Occipital lobe (tissue), 2 donors: ENCODE measurements around the gene STAC2. TPM values are rescaled to one million over a fixed set of nuclear protein-coding genes. Genes with fewer than 3 reads are reported as not detected.

ENCODE experiments used
- DNase-seq: peaks from one replicate; lab custom pipeline; 2025; lab: John Stamatoyannopoulos, UW
- total RNA-seq: library from RNA; depleted of rRNA; stranded (reverse); fragments of >200 nt; gene quantifications from one replicate; pipeline ENCODE4 v1.2.3, GENCODE V29; 2014

The STAC2 gene
- total RNA-seq, 1 donor from 2014 or later = 0.31 TPM

DNA sequence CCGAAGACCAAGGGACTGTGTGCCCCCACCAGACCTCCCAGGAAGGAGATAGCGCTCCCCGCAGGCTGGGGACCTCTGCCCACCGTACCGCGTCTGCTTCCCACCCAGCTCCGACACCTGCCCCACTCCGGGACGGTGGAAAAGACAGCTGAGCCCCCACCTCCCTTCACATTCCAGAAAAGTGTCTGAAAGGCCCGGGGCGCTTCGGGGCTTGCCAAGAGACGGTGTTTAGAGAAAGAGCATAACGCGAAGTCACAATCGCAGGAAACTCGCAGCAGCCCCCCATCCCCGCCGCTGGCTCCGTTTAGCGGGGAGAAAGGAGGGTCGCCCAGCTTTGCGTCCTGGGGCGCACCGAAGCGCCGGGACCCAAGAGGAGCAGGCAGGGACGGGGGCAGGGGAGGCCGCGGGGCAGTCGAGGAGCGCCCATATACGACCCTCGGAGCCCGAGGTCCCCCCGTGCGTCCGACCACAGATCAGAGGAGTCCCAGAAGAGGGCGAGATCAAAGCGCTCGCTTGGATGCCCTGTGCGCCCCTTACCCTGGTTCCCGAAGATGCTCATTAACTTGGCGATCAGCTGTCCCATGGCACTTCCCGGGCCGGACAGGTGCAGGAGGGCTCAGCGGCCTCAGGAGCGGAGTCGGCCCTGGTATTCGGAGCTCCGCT is 60.4 kb downstream of the STAC2 start:
- no peak for DNase-seq

DNA sequence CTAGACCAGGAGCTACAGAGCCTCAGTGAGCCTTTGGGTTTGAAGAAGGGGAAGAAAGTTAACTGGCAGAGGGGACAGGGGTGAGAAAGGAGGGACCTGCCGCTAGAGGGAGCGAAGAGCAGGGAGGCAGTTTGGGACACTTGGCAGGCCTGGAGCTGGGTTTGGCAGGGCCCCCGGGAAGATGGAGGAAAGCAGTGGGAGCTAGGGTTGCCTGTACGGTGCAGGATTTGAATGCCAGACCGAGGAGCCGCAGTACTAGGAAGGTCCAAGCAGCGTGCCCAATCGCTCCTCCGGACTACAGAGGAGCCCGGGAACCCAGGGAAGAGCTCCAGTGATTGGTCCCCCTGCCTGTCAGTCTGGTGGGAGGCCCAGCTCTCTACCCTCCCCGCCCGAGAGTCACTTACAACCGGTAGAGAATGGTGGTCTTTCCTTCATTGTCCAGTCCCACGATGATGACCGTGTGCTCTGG is 61.0 kb downstream of the STAC2 start:
- peak; percentile 56 for DNase-seq

DNA sequence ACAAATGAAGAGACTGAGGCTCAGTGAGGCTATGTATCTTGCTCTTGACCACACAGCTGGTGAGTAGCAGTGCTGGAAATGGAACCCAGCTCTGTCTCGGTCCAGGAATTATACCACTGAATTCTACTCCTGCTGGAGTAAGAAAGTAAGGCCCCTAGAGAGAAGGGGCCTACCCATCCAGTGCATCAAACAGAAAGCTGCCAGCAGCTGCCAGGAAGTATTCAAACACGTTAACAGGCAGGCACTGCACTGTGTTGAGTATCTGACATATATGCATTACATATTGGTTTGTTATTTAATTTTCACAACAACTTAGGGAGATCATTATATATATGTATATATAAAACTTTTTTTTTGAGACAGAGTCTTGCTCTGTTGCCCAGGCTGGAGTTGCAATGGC is 63.8 kb downstream of the STAC2 start:
- no peak for DNase-seq

Other genes starting within 250 kb of the STAC2 start
- gene PLXDC1, start 74.3 kb downstream of the STAC2 start, total RNA-seq = 9.4 TPM
- gene ARL5C, start 59.8 kb downstream of the STAC2 start, total RNA-seq = not detected
- gene CACNB1, start 28.3 kb downstream of the STAC2 start, total RNA-seq = 20.6 TPM
- 958 TPM for gene RPL19, start 25.7 kb downstream of the STAC2 start, total RNA-seq
- 22.9 TPM for gene FBXL20, start 175.7 kb upstream of the STAC2 start, total RNA-seq
- gene MED1, start 225.3 kb upstream of the STAC2 start, total RNA-seq = 30.7 TPM
- gene CDK12, start 235.5 kb upstream of the STAC2 start, total RNA-seq = 21.5 TPM